Pancreas (tissue), 10 donors: ENCODE measurements around the gene GLS. TPM values are rescaled to one million over a fixed set of nuclear protein-coding genes. Genes with fewer than 3 reads are reported as not detected.

Experiments used
- ATAC-seq, 4 donors: fragments of 200-7000 bp; cut with Tn5 transposase; one replicate each; pipeline versions ENCODE4 v1.8.0 to v1.9.1; 2020; ENCODE audit warnings: mild to moderate bottlenecking in 4 of 4, moderate library complexity in 4 of 4
- DNase-seq, 6 donors: peaks; one replicate each; pipeline ENCODE4 v3.0.0-alpha.2; 2020
- FAIRE-seq: peaks from 2 replicates; lab custom pipeline; 2012; peaks lifted over from hg19 to GRCh38; lab: Jason Lieb, UNC
- H3K27ac ChIP-seq, 4 donors: fragments of 200-600 bp; sonication (generic); 1 replicate in 3 of 4; 2 replicates in 1 of 4; pipeline versions ENCODE4 v1.5.0 to v1.8.0; 2020
- H3K27me3 ChIP-seq, 4 donors: fragments of 200-600 bp; one replicate each; pipeline ENCODE4 v1.8.0; 2021
- H3K36me3 ChIP-seq, 3 donors: fragments of 200-600 bp; sonication (generic) in 1 of 3; one replicate each; pipeline versions ENCODE4 v1.5.0 to v1.8.0; 2020 to 2021
- H3K4me1 ChIP-seq, 3 donors: fragments of 200-600 bp; one replicate each; pipeline ENCODE4 v1.8.0; 2021
- H3K4me3 ChIP-seq, 4 donors: fragments of 200-600 bp; sonication (generic) in 2 of 4; one replicate each; pipeline versions ENCODE4 v1.5.0 to v1.8.0; 2020 to 2021
- H3K9me3 ChIP-seq, 4 donors: fragments of 200-600 bp; one replicate each; pipeline ENCODE4 v1.8.0; 2021
- CTCF ChIP-seq, 4 donors: fragments of 200-600 bp; sonication (generic) in 3 of 4; IDR thresholded peaks; one replicate each; pipeline versions ENCODE4 v1.5.0 to v1.8.0; 2021; ENCODE audit warnings: antibody characterized with exemption in 4 of 4
- WGBS, 2 donors: extraction: QIAGEN DNeasy Blood & Tissue Kit; methylation state at CpG; one replicate each; pipeline ENCODE4 v1.1.7; 2013; 5-methylcytosine and 5-hydroxymethylcytosine counted together
- intact Hi-C, 3 donors: fragments of 100-400 bp; cut with DNase I; formaldehyde crosslinking; loops; one replicate each; pipeline versions ENCODE4 v1.11.1 to v1.14.2; 2022
- polyA plus RNA-seq, 2 donors: library from polyadenylated mRNA; stranded (reverse); fragments of 200-250 nt; gene quantifications; one replicate each; pipeline ENCODE4 v1.2.3, GENCODE V29; 2013
- total RNA-seq, 6 donors: library from RNA; stranded (reverse); fragmentation: NEBNext Ultra II Directional in 4 of 6; extraction: Animal tissue kit (Norgen Biotek cat#: 25700) in 4 of 6; gene quantifications; one replicate each; pipeline versions ENCODE4 v1.2.1 to v1.2.4, GENCODE V29; 2021 to 2023
- donor health status: healthy with polysubstance abuse.
- donor health status: DM: no; HTN: no; CAD: no; lungs with moderate emphysema.
- donor health status: DM: no; HTN: no; CAD: no.
- donor health status: control.
- donor health status: control.
- donor health status: Bipolar disorder and iron deficiency.
- donor health status: DM: yes; HTN: yes; CAD: no.
- donor health status: DM: no; HTN: no; CAD: no.
- donor health status: DM: no; HTN: no; CAD: no.
- donor health status: DM: yes; HTN: yes; CAD: no.

Gene GLS
- total and polyA plus RNA-seq, 8 donors = 20.5 to 84.4 (median 51.6) TPM

- FAIRE-seq = no peak
Observed at GRCh38 chr2:190893157-190893556, 12.5 kb downstream of the GLS start.

GRCh38 chr2:190896477-190896876 lies 15.9 kb downstream of the GLS start:
- peak; percentile 69 to 85 (median 80) for ATAC-seq
- peaks cover 0 to 11% (median 0%) of the 10 kb centered on the region in 3 donors for H3K36me3 ChIP-seq
- no peak for TF ChIP-seq CTCF (IDR thresholded peaks at IDR 0.05)
- intact Hi-C loops = no loop called here
- no peak overlapping the region for H3K4me3 ChIP-seq
- no peaks in the 10 kb centered on the region for H3K27me3 ChIP-seq
- peaks cover 13 to 38% (median 26%) of the 10 kb centered on the region in 3 donors for H3K4me1 ChIP-seq
- H3K9me3 ChIP-seq = no peaks in the 10 kb centered on the region
- 35 to 38% methylated on average over 4 of the region's 4 CpGs for WGBS, 2 donors
- peak overlapping the region in 2 of 4 donors; percentile 25 to 63 for H3K27ac ChIP-seq
- no peak for FAIRE-seq
- DNase-seq = no peak

More at GRCh38 chr2:190893157-190893556, 12.5 kb downstream of the GLS start:
- H3K27ac ChIP-seq = no peak overlapping the region
- ATAC-seq (no peak), DNase-seq (no peak)
- no peak for TF ChIP-seq CTCF (IDR thresholded peaks at IDR 0.05)
- H3K4me1 ChIP-seq = peaks cover 4 to 37% (median 37%) of the 10 kb centered on the region in 3 donors
- intact Hi-C loops = no loop called here
- H3K36me3 ChIP-seq = no peaks in the 10 kb centered on the region
- H3K4me3 ChIP-seq = no peak overlapping the region
- no peaks in the 10 kb centered on the region for H3K9me3 ChIP-seq
- H3K27me3 ChIP-seq = no peaks in the 10 kb centered on the region

- peaks cover 0 to 15% (median 9%) of the 10 kb centered on the region in 3 donors for H3K4me1 ChIP-seq
- H3K27me3 ChIP-seq = no peaks in the 10 kb centered on the region
- H3K4me3 ChIP-seq = no peak overlapping the region
- H3K9me3 ChIP-seq = no peaks in the 10 kb centered on the region
- WGBS, 2 donors = 79 to 80% methylated on average over 1 of the region's 1 CpG
- H3K36me3 ChIP-seq = peaks cover 0 to 40% (median 9%) of the 10 kb centered on the region in 3 donors
- DNase-seq = no peak
- intact Hi-C loops = no loop called here
- ATAC-seq = no peak
- FAIRE-seq = peak; percentile 84
- no peak overlapping the region for H3K27ac ChIP-seq
- no peak for TF ChIP-seq CTCF (IDR thresholded peaks at IDR 0.05)
Observed at GRCh38 chr2:190903693-190904450, 23.3 kb downstream of the GLS start.

- DNase-seq (no peak), ATAC-seq (no peak), FAIRE-seq (peak; percentile 5)
- H3K36me3 ChIP-seq = peaks cover 0 to 40% (median 9%) of the 10 kb centered on the region in 3 donors
- no peaks in the 10 kb centered on the region for H3K9me3 ChIP-seq
- no peak for TF ChIP-seq CTCF (IDR thresholded peaks at IDR 0.05)
- H3K27ac ChIP-seq = no peak overlapping the region
- peaks cover 0 to 7% (median 7%) of the 10 kb centered on the region in 3 donors for H3K4me1 ChIP-seq
- H3K27me3 ChIP-seq = no peaks in the 10 kb centered on the region
- intact Hi-C loops = no loop called here
- 75 to 83% methylated on average over 3 of the region's 3 CpGs for WGBS, 2 donors
- H3K4me3 ChIP-seq = no peak overlapping the region
Observed at GRCh38 chr2:190904640-190905261, 24.1 kb downstream of the GLS start.
